Stimulated activated naive CD4-positive, alpha-beta T cell (primary cell): ENCODE measurements around the gene ORM1.
"Not testable (repeated sequence)": the region's sequence is repeated elsewhere in the genome, so short reads cannot be mapped to it uniquely, and the experiment has no call there.

ENCODE experiments used
- DNase-seq, 6 experiments: peaks; one replicate each; lab custom pipeline; 2025; lab: John Stamatoyannopoulos, UW

The ORM1 gene

DNA sequence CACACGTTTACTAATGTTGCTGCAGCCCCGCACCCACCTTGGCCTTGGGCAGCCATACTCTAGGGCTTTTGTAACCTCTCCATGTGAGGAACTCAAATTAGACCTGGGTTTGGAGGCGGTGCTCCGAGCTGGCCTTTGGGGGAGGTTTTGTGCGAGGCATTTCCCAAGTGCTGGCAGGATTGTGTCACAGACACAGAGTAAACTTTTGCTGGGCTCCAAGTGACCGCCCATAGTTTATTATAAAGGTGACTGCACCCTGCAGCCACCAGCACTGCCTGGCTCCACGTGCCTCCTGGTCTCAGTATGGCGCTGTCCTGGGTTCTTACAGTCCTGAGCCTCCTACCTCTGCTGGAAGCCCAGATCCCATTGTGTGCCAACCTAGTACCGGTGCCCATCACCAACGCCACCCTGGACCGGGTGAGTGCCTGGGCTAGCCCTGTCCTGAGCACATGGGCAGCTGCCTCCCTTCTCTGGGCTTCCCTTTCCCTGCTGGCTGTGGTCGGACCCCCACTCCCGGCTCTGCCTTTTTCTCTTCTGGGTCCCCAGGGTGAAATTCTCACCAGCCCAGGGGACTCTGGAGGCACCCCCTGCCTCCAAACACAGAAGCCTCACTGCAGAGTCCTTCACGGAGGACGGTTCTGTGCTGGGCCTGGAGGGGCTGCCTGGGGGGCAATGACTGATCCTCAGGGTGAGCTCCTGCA is at the start of gene ORM1:
TSS of gene ORM1 (plus strand) at position 268 of the 701 bp plus-strand sequence. CDS start at position 304, 36 bp downstream.
- not testable (repeated sequence) for DNase-seq

DNA sequence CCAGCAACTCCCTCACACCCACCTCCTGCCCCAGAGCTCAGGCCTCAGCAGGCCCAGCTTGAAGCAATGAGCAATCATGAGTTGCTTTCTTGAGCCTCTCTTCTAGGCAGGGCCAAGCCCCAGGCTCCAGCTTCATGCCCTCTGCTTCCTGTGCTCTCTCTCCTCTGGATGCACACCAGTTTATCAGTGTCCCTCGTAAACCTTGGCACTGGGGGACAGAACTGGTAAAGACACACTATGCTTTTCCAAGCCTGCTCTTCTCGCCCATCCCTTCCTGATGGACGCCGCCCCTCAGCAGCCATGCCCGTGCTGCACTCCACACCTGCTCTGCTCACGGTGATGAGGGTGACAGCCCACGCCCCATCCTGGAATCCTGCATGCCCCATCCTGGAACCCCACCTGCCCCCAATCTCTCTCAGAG is 49.4 kb upstream of the ORM1 start:
- no peak for DNase-seq

DNA sequence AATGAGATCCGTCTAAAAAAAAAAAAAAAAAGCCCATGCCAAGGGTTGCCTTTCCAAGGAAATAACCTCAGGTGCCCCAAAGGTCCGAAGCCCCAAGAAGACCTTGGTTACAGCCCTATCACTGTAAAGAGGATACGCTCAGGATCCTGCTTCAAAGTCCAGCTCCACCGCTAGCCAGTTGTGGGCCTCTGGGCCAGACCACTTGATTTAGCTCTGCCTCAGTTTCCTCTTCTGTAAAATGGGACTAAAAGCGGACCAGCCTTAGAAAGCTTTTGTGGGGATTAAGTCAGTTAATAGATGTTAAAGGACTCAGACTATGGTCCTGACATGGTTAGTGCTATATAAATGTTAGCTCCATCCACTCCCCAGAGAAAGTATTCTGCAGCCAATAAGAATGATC is 48.7 kb upstream of the ORM1 start:
- no peak for DNase-seq

DNA sequence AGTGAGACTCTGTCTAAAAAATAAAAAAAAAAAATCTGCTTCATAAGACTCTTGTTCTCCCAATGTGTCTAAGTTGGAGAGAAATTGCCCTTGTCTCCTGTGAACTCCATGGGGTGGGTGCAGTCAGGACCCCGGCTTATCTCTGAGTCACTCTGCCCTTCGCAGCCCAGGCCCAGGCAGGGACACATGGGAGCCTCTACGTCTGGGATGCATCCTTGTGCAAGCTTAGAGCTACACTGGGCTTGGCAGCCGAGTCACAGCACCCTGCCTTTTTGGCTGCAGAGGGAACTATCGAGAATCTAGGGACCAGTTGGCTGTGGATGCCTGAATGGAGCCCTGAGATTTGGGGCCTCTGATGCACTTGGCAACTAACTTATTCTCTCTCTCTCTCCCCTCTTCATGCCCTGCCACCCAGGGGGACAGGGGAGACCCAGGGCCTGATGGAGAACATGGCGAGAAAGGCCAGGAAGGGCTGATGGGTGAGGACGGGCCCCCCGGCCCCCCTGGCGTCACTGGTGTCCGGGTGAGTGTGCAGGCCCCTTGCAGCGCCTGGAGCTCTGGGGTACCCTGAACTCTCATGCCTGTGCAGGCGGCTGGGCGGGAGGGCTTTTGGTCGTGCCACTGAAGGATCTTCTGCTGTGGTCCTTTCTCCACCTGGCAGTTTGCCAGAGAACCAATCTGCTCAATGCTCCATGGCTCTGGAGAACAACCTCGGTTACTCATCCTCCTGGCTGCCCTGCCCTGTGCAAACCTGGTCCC is 47.5 kb upstream of the ORM1 start:
- no peak for DNase-seq

DNA sequence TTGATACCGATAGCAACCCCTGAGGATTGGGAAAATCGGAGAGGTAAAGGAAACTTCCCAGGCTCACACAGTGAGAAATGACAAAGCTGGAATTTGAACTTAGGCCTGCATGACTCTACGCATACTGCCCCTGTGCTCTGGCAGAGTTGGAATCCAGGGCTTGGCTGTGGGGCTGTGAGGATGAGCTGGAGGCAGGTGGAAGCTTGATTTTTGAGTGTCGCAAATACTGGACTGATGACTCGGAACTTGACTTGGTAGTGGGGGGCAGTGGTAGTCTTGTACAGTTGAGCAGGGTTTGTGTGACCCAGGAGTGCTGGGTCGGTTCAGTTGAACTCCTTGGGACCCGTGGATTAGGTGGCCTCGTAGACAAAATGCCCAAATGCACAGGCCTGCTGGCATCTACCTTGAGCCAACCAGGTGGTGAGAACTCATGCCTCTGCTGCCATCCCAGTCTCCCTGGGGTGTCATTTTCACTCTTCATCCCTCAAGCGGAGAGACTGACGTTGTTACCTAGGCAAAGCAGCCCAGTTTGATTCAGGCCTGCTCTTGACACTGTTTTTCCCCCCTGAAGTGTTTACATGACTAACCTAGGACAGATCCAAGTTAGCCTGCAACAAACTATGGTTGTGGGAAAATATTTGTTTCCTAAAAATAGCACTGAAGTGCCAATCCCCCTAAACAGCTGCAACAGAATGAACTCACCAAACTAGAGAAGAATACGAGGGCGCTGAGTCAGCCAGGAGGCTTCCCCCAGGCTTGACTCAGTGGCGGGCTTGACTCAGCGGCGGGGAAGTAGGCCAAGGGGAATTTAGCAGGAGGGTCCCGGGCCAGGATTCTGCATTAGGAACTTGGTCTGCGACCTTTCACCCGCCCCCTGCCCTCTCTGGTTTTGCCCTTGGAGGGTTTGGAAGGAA is 45.7 kb upstream of the ORM1 start:
- DNase-seq: no peak

DNA sequence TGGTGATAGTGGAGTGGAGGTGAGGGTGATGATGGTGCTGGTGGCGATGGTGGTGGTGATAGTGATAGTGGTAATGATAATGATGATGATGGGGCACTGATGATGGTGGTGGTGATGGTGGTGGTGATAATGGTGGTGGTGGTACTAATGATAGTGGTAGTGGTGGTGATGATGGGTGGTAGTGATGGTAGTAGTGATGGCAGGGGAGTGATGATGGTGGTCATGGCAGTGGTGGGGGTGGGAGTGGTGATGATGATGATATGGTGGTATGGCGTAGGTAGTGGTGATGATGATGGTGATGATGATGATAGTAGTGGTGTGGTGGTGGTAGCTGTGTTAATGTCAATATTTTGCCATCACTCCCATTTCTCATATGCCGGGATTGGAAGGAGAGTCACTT is 44.5 kb upstream of the ORM1 start:
- no peak for DNase-seq

DNA sequence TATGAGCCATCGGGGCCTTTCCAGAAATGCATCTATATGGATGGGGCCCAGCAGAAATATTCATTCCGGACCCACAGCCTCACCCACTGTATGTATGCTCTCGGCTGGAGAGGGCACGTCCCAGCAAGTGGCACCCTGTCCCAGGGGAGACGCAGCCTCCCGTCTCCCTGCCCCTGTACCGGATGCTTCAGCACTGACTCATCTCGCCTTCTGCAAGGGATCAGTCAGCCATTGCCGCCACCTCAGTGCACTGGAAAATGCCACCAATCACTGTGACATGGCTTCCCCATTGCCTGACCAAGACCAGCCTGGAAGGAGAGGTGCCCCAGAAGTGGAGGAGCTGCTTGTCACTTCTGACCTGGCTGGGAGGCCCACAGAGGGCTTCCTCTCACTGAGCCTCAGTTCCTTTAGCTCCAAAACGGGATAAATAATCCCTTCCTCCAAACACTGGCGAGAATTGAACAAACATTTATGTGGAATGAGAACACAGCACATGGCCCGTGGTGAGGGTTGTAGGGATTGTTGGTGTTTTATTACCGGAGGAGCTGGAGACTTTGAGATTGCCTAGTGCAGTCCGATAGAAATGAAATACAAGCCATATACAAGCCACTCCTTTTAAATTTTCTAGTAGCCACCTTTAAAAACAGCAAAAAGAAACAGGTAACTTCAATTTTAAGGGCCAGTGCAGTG is 43.9 kb upstream of the ORM1 start:
- DNase-seq: no peak

DNA sequence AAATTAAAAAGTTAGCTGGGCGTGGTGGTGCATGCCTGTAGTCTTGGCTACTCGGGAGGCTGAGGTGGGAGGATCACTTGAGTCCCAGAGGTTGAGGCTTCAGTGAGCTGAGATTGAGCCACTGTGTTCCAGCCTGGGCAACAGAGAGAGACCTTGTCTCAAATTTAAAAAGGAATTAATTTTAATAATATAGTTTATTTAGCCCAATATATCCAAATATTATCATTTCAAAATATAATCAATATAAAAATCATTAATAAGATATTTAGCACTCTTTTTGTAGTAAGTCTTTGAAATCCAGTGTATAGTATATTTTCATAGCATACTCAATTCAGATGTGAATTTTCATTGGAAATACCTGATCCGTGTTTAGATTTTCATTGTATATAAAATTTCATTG is 43.2 kb upstream of the ORM1 start:
- no peak for DNase-seq

DNA sequence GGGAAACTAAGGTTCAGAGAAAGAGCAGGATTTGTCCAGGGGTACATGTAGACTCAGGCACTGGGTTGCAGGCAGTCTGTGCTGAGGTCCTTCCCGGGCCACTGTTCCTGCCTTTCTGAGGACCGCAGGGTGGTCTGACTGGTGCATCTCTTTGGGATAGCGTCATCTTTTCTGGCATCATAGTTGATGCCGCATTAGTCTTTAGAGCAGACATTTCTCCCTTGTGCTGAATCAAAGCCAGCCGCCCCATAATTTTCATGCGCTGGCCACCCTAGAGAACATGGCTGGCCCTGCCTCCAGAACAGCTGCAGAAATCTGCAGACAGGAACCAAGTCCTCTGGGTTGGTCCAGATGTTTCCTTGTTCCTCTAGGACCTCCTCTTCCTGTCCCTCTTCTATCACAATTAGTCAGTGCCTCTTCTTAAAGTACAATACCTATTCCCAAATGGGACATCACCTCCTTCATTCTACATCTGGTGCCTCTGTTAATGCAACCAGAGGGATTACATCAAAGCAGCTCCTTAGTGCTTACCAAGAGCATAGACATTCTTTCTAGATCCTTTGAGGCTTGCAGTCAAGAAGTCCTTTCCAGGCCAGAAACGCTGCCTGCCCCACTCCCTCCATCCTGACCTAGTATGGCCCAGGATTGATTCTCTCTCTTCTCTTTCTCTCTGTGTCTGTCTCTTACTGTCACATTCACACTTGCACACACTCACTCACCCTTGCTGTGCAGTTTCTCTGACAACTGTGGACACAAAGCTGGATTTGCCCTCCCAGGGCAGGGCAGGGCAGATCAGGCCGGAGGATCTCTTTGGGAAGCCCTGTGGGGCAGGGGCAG is 42.0 kb upstream of the ORM1 start:
- DNase-seq: no peak

DNA sequence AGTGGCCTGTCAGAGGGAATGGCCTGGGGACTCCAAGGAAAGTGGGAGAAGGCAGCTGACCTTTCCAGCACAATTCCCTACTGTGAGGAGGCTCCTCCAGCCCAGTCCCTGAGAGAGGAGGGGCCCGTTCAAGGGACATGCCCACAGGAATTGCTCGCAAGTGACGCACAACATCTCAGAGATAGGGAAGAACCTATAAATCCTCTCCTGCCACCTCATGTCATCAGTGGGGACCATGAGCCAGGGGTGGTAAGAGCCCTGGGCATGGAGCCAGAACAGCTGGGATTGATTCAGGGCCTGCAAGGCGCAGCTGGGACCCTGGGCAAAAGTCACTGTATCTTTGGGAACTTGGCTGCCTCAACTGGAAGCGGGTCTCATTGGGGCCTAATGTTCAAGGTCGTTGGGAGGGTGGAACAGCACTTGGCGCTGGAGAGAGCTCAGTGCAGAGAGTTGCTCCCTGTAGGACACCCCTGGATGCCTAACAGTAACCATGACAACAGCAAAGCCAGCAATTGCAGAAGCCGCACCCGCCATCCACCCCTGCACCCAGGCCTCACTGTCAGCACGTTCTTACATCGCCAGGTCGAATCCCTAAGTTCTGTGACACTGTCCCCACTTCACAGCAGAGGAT is 41.3 kb upstream of the ORM1 start:
- DNase-seq: no peak

DNA sequence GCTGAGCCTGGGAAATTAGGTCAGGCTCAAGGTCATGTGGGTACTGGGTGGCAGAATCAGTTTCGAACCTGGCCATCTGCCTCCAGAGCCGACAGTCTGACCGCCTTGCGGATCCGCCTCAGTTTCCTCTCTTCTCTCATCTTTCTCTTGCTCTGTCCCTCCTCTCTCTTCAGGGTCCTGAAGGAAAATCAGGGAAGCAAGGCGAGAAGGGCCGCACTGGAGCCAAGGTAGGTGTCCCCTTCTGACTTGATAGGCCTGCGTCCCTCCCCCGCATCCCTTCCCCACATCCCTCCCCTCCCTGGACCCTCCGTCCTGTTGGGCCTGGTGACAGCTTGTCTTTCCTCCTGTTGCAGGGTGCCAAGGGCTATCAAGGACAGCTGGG is 40.8 kb upstream of the ORM1 start:
- no peak for DNase-seq

DNA sequence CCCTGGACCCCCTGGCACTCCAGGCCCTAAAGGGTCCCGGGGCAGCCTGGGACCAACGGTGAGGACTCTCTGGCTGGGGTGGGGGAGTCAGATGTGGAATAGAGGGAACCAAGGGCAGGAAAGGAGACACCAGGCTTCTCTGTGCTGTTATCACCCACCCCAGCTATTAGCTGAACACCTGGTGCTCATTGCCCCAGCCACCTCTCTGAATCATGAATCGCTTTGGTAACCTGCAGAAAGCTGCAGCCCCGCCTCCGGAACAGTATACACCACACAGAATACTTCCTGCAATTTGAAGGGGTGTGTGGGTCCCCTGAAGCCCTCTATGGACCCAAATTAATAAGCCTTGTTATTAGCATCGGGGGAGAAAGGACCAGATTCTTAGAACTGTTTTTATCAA is 40.4 kb upstream of the ORM1 start:
- no peak for DNase-seq

DNA sequence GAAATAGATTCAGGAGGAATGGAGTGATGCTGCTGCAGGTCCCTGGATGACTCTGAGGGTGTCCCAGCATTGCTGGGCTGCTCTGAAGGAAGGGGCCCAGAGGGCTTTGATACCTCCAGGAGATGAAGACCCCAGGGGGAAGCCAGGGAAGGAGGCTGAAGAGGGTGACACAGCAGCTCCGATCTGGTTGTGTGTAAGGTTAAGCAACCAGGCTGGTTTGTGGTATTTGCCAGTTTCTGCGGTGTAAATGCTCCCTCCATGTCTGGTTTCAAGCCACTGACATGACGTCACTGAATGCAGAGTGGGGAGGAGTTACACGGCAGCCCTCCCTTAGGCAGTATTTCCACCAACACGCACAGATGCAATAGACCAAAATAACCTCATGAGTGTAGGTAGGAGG is 40.0 kb upstream of the ORM1 start:
- DNase-seq: no peak

DNA sequence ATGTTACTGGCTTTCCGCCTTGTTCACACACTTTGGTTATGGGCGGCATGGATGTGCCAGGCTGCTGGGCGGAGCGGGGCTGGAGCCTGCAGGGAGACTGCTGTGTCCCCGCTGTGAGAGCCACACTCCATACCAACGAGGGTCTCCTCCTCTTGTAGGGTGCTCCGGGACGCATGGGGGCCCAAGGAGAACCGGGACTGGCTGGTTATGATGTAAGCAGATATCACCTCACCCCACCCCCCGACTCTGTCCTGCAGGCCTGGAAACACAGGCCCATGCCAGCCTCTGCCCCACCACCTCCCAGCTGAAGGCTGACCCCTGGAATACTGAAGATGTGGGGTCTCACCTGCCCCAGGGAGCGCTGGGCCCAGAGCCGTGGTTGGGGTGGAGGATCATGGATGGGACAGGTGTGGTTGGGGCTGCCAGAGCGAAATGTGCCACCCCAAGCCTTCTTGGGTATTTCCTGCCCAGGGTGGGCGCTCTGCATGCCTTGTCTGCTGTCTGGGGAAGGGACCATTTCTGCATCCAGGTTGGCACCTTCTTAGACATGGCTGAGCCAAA is 39.3 kb upstream of the ORM1 start:
- DNase-seq: no peak

DNA sequence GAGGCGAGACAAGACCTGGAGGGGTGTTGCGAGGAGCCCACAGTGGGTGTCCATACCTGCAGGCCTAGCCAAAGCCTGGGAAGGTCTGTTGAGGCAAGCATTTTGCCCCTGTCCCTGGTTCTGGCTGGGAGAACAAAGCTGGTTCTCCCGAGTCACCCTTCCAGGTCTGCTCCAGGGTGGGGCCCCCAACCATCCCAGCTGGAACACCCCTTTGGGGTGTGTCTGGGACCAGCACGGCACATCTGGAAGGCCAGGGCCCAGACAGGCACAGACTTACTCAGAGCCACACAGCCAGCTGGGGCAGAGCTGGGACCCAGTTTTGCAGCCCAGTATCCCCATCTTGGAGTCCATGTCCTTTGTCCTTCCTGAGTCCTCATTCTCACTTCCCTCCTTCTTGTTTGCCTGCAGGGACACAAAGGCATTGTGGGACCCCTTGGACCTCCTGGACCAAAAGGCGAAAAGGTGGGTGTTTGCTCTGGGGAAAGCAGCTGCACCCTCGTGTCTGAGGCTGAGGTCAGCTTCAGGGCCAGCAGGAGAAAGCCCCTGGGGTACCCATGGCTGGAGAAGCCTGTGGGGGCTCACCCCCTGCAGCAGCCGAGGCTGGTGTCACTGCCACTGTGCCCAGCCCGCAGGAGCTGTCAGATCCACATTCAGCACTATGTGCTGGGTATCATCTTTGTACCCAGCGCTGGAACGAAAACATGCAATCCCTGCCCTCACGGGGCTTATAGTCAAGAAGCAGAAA is 38.4 kb upstream of the ORM1 start:
- DNase-seq: no peak

DNA sequence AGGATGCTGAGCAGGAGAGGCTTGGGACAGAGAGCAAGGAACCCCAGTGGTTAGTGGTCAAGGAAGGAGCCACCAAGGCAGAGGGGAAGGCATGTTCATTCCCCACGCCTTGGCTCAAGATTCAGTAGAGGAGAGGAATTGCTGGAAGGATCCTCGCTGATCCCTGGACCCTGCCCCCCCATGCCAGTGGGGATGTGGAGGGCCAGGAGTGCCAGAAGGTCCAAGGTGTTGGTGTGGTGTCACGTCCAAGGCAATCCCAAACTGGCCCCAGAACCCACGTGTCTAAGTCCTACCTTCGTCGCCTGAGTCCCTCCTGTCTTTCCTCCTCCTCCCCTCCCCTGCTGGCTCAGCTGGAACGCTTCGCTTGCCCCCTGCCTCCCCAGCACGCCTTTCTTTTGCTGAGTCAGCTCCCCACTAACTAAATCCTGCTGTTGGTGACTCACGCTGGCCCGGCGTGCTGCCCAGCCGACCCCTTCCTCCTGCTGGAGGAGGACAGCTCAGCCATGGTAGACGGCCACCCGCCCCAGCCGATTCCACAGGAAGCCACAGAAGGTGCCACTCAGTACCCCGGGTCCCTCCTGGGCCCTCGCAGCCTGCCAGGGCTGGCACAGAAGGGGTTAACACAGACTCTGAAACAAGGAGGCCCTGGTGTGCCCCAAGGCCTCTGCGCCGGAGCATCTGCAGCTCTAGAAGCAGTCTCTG is 37.6 kb upstream of the ORM1 start:
- DNase-seq: no peak

DNA sequence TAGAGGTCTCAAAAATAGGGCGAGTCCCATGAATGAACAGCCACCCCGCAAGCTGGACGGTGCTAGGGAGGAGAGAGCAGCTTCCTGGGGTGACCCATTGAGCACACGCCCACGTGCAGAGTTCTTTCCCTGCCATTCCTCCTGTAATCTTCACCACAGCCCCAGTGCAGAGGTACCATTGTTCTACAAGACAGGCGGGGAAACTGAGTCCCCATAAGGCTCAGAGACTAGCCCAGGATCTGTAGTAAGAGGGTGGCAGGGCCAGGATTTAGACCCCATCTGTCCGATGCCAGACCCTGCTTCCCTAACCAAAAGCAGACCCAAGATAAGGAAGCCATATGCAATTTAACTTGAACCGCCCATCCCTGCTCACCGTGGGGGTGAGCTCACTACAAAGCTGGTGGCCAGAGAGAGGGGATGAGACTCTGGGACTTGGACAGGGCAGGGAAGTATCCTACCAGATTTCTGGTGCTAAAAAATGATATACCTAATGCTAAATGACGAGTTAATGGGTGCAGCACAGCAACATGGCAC is 36.7 kb upstream of the ORM1 start:
- DNase-seq: no peak

DNA sequence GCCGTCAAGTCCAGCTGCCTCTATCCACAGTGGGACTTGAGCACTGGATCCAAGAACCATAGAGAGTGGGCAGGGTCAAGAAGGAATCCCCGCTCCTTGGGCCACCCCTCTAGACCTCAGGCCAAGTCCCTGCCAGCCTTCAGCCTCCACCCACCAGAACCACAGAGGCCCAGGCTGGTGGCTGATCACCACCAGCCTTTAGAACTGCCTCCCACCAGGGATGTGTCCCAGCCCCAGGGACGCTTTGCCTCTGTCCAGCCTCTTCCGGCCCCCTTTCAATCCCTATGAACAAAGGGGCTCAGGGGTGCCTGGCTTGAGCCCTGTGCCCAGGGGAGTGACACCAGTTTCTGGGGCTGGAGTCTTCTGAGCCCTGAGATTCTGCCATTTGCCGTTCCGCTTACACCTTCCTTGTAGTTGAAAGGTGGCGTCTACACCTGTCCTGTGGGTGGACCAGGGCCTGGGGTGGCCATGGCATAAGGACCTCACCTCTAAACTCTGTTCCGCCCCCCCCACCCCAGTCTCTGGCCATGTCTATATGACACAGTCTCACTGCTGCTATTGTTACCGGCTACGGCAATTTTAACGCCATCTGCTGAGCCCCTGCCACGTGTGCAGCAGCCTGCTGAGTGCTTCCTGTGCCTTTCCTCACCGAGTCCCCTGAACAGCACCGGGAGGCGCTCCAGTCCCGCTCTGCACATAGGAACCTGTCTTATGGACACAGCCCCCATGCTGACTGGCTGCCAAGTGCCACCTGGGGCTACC is 35.7 kb upstream of the ORM1 start:
- no peak for DNase-seq
